GM23248 (cell line): Measurements from ENCODE around the gene LCE2C. TPM values are rescaled to one million over a fixed set of nuclear protein-coding genes. Genes with fewer than 3 reads are reported as not detected.
A peak's percentile ranks its signal among the peaks of the same experiment; 100 is the strongest.

ENCODE experiments used
- DNase-seq: peaks from one replicate; pipeline ENCODE4 v3.0.0-alpha.2; 2015
- H2AFZ ChIP-seq: fragments of 200-600 bp; sonication (generic); 2 replicates; pipeline ENCODE4 v1.6.1; 2016; ENCODE audit warnings: antibody characterized with exemption
- H3F3A ChIP-seq: fragments of 200-600 bp; sonication (generic); 2 replicates; pipeline ENCODE4 v1.6.1; 2016; ENCODE audit warnings: mild to moderate bottlenecking, antibody characterized with exemption, mixed run types; ENCODE audit not compliant: insufficient read depth
- H3K27ac ChIP-seq: fragments of 200-600 bp; sonication (generic); 2 replicates; pipeline ENCODE4 v1.5.1; 2016; ENCODE audit warnings: mild to moderate bottlenecking
- H3K27me3 ChIP-seq: fragments of 200-600 bp; sonication (generic); replicated peaks from 2 replicates; pipeline ENCODE4 v1.6.1; 2016; ENCODE audit warnings: mild to moderate bottlenecking; ENCODE audit not compliant: insufficient read depth
- H3K36me3 ChIP-seq: fragments of 200-600 bp; sonication (generic); 2 replicates; pipeline ENCODE4 v1.6.1; 2016; ENCODE audit warnings: low read depth, mild to moderate bottlenecking
- H3K4me1 ChIP-seq: fragments of 200-600 bp; sonication (generic); 2 replicates; pipeline ENCODE4 v1.6.1; 2016; ENCODE audit warnings: mild to moderate bottlenecking; ENCODE audit not compliant: insufficient read depth
- H3K4me2 ChIP-seq: fragments of 200-600 bp; sonication (generic); one replicate; pipeline ENCODE4 v1.6.1; 2016; ENCODE audit warnings: mild to moderate bottlenecking; ENCODE audit not compliant: unreplicated experiment
- H3K4me3 ChIP-seq: fragments of 200-600 bp; sonication (generic); 2 replicates; pipeline ENCODE4 v1.5.1; 2016; ENCODE audit warnings: mild to moderate bottlenecking
- H3K79me2 ChIP-seq: fragments of 200-600 bp; sonication (generic); 2 replicates; pipeline ENCODE4 v1.6.1; 2016; ENCODE audit warnings: mild to moderate bottlenecking; ENCODE audit not compliant: insufficient read depth
- H3K9ac ChIP-seq: fragments of 200-600 bp; sonication (generic); 2 replicates; pipeline ENCODE4 v1.6.1; 2016; ENCODE audit warnings: mild to moderate bottlenecking
- H3K9me2 ChIP-seq: fragments of 200-600 bp; sonication (generic); 2 replicates; pipeline ENCODE4 v1.6.1; 2016; ENCODE audit warnings: mixed run types, mild to moderate bottlenecking, moderate library complexity; ENCODE audit not compliant: insufficient read depth
- H3K9me3 ChIP-seq: fragments of 200-600 bp; sonication (generic); one replicate; pipeline ENCODE4 v1.6.1; 2017; ENCODE audit warnings: low read depth
- H4K20me1 ChIP-seq: fragments of 200-600 bp; sonication (generic); 2 replicates; pipeline ENCODE4 v1.6.0; 2016; ENCODE audit not compliant: insufficient read depth
- EZH2 ChIP-seq: fragments of 200-600 bp; sonication (generic); IDR thresholded peaks from 2 replicates; pipeline ENCODE4 v1.6.1; 2018; ENCODE audit warnings: antibody characterized with exemption, mild to moderate bottlenecking; ENCODE audit not compliant: insufficient read depth, poor library complexity, severe bottlenecking
- EZH2phosphoT487 ChIP-seq: fragments of 200-600 bp; sonication (generic); IDR thresholded peaks from 2 replicates; pipeline ENCODE4 v1.6.1; 2018; ENCODE audit warnings: antibody characterized with exemption, moderate library complexity, mild to moderate bottlenecking, low read depth; ENCODE audit not compliant: insufficient read depth
- WGBS, 2 experiments: methylation state at CpG; one replicate each; pipeline ENCODE4 v1.1.6; 2015 to 2017; ENCODE audit warnings: low lambda C conversion rate in 2 of 2, low coverage in 1 of 2; ENCODE audit errors: missing lambda C conversion rate in 2 of 2; 5-methylcytosine and 5-hydroxymethylcytosine counted together
- in situ Hi-C: fragments of 300-500 bp; cut with MboI; formaldehyde crosslinking; loops from 2 replicates; pipeline ENCODE4 v1.15.0; 2020
- polyA plus RNA-seq: library from polyadenylated mRNA; unstranded; fragments of >200 nt; fragmentation: Nextera tagmentation; extraction: Ambion mirVana; gene quantifications from 2 replicates; pipeline ENCODE4 v1.2.1, GENCODE V29; 2016
- total RNA-seq: library from RNA; depleted of rRNA; stranded (reverse); fragments of >200 nt; shearing (Covaris generic); gene quantifications from 2 replicates; pipeline ENCODE4 v1.2.3, GENCODE V29; 2014

LCE2C gene
- total and polyA plus RNA-seq, 2 experiments from 2014 or later, result 2.0 TPM; not detected in 1

DNA sequence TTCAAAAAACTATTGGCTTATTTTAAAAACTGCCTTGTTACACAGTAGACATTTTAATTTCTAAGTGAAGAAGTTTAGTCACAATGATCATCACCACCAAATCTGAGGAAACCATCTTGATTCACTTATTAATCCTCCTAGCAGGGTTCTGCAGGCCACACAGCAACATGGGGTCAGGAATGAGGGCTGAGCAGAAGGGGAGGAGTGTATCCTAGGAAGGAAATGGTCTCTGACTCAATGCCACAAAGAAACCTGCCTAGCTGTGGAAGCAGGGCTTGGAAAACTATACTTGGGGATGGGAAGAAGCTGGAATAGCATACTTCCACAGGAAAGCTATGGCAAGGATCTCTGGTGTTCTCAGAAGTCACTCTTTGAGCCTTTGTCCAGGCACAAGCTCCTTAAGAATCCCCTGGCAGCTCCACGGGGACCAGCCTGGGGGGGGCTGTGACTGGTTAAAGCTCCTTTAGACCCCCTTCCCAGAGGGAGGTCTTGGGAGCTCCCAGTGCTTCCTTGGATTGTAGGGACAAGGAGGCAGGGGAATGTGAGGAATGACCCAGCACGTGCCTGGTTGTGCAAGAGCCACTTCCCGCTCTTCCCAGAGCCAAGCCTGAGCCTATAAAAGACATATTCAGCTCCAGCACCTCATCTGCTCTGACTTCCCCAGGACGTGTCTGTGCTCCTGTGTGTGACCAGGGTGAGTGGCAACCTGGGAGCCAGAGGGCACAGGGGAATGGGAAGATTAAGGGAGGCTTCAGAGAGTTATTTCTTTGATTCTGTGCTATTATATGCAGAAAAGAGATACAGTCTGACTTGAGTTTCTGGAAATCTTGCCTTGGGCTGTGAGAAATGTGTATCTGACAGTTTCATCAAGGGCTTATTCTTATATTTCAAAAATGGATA, 22.9 kb downstream of the LCE2C start, which contains the start of gene LCE2A:
Gene LCE2A, plus strand, starts transcription at position 645 of the 900 bp plus-strand sequence. CDS start 557 bp downstream, outside the sequence.
- peaks cover 25% of the 10 kb centered on the region; the same call in 1 of the 2 replicates for H3F3A ChIP-seq
- peak within 1 kb of the TSS; percentile 41 for H3K4me2 ChIP-seq
- no peaks in the 10 kb centered on the region for H3K9me3 ChIP-seq
- no peak within 1 kb of the TSS for H3K9ac ChIP-seq
- peak; percentile 61 for DNase-seq
- TF ChIP-seq EZH2, result no peak
- TF ChIP-seq EZH2phosphoT487, result no peak
- in situ Hi-C loops, result no loop called here
- WGBS, 2 experiments, result 2 to 13% methylated on average over 4 of the region's 4 CpGs
- no peaks in the 10 kb centered on the region for H4K20me1 ChIP-seq
- no peaks in the 10 kb centered on the region for H3K36me3 ChIP-seq
- H3K27ac ChIP-seq, result peak within 1 kb of the TSS; percentile 50
- peak within 1 kb of the TSS; percentile 11; the same call in 1 of the 2 replicates for H3K4me3 ChIP-seq
- no peaks in the 10 kb centered on the region for H3K79me2 ChIP-seq
- peaks cover 32% of the 10 kb centered on the region for H3K4me1 ChIP-seq
- no peaks in the 10 kb centered on the region for H3K9me2 ChIP-seq
- no peaks in the 10 kb centered on the region for H3K27me3 ChIP-seq
- peak within 1 kb of the TSS; percentile 57 for H2AFZ ChIP-seq

DNA sequence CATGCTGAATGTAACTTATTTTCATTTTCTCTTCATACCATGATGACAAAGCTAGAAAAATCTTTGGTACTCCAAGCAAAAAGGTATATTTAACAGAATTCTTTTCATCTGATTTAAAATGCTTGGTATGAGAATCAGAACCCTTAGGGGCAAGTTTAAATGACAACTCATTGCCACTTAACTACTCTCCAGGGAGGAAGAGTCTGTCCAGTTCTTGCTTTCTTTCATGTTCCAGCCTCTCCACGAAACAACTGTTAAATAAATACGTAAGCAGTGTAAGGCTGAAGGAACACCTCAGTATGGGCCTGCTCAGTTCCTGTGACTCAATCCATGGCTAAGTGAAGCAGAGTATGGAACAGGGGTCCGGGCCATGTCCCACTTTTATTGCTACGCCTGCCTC, 24.7 kb downstream of the LCE2C start:
- Histone ChIP-seq H3K9me3 (no peaks in the 10 kb centered on the region), H3K36me3 (no peaks in the 10 kb centered on the region), H2AFZ (peak overlapping the region; percentile 57), H3K9ac (no peak overlapping the region), H3K27ac (peak overlapping the region; percentile 50), H3K4me3 (peak overlapping the region; percentile 8; the same call in 1 of the 2 replicates), H3K79me2 (no peaks in the 10 kb centered on the region), H3K9me2 (no peaks in the 10 kb centered on the region), H3K4me2 (peak overlapping the region; percentile 49), H3F3A (peaks cover 25% of the 10 kb centered on the region; the same call in 1 of the 2 replicates), H3K27me3 (no peaks in the 10 kb centered on the region), H4K20me1 (no peaks in the 10 kb centered on the region), H3K4me1 (peaks cover 32% of the 10 kb centered on the region)
- in situ Hi-C loops, result no loop called here
- no peak for TF ChIP-seq EZH2phosphoT487
- no peak for TF ChIP-seq EZH2
- DNase-seq, result peak; percentile 54
- 36 to 41% methylated on average over 4 of the region's 4 CpGs for WGBS, 2 experiments

- Histone ChIP-seq H4K20me1 (no peaks in the 10 kb centered on the region), H2AFZ (no peak within 1 kb of the TSS), H3K27ac (no peak within 1 kb of the TSS), H3K9me2 (no peaks in the 10 kb centered on the region), H3F3A (no peaks in the 10 kb centered on the region), H3K4me3 (no peak within 1 kb of the TSS), H3K4me1 (no peaks in the 10 kb centered on the region), H3K9me3 (no peaks in the 10 kb centered on the region), H3K27me3 (no peaks in the 10 kb centered on the region), H3K9ac (no peak within 1 kb of the TSS), H3K79me2 (no peaks in the 10 kb centered on the region), H3K4me2 (no peak within 1 kb of the TSS), H3K36me3 (no peaks in the 10 kb centered on the region)
- TF ChIP-seq EZH2 (no peak), EZH2phosphoT487 (no peak)
- no peak for DNase-seq
- in situ Hi-C loops, result no loop called here
- 25 to 53% methylated on average over 2 of the region's 2 CpGs for WGBS, 2 experiments
Observed at GRCh38 chr1:152707860-152708259, 32.8 kb downstream of the LCE2C start, which contains the start of gene LCE4A. LCE4A (plus strand) TSS chr1:152708160; CDS start chr1:152709076, 916 bp downstream.

DNA sequence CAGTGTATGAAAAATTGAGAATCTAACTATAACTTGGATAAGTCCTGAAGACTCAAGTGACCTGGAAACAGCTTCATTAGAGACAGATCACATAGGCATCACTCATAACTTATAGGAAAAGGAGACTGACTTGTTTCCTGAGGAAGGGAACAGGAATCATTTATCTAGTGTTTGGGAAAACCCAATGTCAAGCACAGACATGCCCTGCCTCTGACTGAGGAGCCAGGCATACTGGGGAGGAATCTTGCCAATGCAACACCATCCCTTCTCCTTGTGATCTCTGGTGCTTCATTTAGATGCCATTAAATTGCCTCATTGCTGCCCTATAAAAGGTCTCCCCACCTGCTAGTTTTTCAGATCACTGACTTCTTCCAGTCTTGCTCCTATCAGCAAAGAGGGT, 43.2 kb downstream of the LCE2C start:
- no peak for DNase-seq
- Histone ChIP-seq H2AFZ (no peak overlapping the region), H3K4me2 (no peak overlapping the region), H3F3A (no peaks in the 10 kb centered on the region), H3K27ac (no peak overlapping the region), H3K4me3 (no peak overlapping the region), H3K79me2 (no peaks in the 10 kb centered on the region), H3K9me2 (no peaks in the 10 kb centered on the region), H3K9ac (no peak overlapping the region), H3K27me3 (no peaks in the 10 kb centered on the region; the same call in 1 of the 2 replicates), H3K9me3 (no peaks in the 10 kb centered on the region), H3K36me3 (no peaks in the 10 kb centered on the region), H3K4me1 (no peaks in the 10 kb centered on the region), H4K20me1 (no peaks in the 10 kb centered on the region)
- TF ChIP-seq EZH2phosphoT487 (no peak), EZH2 (no peak)
- in situ Hi-C loops, result no loop called here
